Stimulated activated naive CD4-positive, alpha-beta T cell (primary cell): ENCODE results near the gene ABHD4.

Source experiments
- DNase-seq, 6 experiments: peaks; one replicate each; lab custom pipeline; 2025; lab: John Stamatoyannopoulos, UW

Gene ABHD4, protein sequence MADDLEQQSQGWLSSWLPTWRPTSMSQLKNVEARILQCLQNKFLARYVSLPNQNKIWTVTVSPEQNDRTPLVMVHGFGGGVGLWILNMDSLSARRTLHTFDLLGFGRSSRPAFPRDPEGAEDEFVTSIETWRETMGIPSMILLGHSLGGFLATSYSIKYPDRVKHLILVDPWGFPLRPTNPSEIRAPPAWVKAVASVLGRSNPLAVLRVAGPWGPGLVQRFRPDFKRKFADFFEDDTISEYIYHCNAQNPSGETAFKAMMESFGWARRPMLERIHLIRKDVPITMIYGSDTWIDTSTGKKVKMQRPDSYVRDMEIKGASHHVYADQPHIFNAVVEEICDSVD

DNA sequence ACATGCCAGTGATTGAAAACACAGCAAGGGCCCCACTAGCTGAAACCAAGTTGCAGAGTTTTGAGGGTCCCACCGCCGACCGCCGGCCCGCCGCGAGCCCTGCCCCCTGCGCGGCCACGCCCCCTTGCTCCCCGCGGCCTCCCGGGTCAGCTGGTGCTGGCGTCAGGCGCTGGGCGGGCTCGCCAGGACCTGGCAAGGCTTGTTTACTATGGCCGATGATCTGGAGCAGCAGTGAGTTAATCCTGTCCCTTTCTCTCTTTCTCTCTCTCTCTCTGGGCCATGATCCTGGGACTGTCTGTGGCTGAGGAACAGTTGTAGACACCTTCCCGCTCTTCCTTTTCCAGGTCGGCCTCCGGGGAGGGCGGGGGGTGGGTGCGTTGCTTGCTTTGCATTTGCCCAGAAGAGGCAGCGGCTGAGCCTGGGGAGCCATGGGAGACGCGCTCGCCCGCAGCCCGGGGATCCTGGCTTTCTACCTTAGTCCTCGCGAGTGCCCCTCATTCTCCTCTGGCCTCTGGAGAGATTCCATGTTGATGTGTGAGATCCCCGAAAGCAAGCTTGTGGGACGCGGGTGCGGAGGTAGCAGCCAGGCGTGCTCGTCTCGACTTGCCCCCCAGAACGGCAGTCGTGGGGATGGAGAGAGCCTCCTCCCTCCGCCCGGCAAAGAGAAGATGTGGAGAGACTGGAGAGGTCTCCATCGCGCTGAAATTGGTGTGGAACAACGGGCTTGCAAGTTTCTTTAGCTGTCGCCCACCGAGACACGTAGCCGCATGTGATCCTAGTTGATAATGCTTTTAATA, at the start of gene ABHD4:
ABHD4 (plus strand) TSS at position 202 of the 797 bp plus-strand sequence; CDS start at position 209, 7 bp downstream.
- DNase-seq = peak in 3 of 6 experiments; percentile 31 to 54 (median 50)

DNA sequence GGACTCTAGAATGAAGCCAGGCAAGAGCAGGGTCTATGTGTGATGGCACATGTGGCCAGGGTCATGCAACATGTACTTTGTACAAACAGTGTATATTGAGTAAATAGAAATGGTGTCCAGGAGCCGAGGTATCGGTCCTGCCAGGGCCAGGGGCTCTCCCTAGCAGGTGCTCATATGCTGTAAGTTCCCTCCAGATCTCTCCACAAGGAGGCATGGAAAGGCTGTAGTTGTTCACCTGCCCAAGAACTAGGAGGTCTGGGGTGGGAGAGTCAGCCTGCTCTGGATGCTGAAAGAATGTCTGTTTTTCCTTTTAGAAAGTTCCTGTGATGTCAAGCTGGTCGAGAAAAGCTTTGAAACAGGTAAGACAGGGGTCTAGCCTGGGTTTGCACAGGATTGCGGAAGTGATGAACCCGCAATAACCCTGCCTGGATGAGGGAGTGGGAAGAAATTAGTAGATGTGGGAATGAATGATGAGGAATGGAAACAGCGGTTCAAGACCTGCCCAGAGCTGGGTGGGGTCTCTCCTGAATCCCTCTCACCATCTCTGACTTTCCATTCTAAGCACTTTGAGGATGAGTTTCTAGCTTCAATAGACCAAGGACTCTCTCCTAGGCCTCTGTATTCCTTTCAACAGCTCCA, 48.7 kb upstream of the ABHD4 start:
- DNase-seq = no peak

DNA sequence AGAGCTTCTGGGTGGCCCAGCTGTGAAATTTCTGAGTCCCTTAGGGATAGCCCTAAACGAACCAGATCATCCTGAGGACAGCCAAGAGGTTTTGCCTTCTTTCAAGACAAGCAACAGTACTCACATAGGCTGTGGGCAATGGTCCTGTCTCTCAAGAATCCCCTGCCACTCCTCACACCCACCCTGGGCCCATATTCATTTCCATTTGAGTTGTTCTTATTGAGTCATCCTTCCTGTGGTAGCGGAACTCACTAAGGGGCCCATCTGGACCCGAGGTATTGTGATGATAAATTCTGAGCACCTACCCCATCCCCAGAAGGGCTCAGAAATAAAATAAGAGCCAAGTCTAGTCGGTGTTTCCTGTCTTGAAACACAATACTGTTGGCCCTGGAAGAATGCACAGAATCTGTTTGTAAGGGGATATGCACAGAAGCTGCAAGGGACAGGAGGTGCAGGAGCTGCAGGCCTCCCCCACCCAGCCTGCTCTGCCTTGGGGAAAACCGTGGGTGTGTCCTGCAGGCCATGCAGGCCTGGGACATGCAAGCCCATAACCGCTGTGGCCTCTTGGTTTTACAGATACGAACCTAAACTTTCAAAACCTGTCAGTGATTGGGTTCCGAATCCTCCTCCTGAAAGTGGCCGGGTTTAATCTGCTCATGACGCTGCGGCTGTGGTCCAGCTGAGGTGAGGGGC, 48.0 kb upstream of the ABHD4 start:
- peak; percentile 41 to 62 (median 52) for DNase-seq

DNA sequence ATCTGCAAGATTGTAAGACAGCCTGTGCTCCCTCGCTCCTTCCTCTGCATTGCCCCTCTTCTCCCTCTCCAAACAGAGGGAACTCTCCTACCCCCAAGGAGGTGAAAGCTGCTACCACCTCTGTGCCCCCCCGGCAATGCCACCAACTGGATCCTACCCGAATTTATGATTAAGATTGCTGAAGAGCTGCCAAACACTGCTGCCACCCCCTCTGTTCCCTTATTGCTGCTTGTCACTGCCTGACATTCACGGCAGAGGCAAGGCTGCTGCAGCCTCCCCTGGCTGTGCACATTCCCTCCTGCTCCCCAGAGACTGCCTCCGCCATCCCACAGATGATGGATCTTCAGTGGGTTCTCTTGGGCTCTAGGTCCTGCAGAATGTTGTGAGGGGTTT, 46.5 kb upstream of the ABHD4 start:
- DNase-seq = peak in 1 of 6 experiments; percentile 31

DNA sequence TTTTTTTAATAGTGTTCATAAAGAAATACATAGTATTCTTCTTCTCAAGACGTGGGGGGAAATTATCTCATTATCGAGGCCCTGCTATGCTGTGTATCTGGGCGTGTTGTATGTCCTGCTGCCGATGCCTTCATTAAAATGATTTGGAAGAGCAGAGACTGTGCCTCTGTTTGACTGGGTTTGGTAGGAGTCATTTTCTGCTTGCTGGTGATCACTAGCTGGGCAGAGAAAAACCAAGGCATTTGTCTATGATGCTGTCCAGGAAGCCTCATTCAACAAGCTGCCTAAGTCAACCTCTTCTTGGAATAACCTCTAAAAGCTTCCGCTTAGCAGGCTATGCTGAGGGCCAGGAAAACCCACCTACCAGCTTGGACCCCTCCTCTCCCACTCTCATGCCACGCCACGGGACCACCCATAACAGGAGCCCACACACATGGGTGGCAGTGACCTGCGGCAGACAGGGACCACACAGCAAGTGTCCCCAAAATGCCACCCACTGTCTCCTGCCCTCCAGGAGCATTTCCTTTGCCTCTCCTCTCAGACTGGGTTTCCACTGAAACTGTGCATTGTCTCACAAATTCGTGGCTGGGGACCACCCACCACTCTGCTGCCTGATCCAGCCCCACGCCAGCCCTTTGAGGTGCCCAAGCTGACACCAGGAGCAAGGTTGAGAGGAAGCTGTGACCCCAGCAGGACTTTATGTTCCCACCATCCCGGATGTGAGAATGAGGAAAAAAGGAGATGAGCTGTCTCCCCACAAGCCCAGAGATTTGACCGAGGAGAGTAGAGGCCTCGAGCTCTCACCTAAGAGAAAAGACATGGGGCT, 45.9 kb upstream of the ABHD4 start:
- no peak for DNase-seq

DNA sequence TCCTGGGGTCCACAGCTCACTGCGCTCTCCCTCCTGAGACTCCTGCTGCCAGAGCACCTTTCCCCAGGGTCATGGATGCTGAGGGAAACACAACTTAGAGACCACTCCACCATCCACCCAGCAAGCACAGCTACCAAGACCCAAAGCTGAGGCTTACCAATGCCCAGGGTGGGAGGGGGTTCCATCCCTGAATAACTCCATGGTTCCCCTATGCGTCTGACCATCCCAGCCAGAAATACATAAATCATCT, 45.3 kb upstream of the ABHD4 start:
- DNase-seq = no peak

DNA sequence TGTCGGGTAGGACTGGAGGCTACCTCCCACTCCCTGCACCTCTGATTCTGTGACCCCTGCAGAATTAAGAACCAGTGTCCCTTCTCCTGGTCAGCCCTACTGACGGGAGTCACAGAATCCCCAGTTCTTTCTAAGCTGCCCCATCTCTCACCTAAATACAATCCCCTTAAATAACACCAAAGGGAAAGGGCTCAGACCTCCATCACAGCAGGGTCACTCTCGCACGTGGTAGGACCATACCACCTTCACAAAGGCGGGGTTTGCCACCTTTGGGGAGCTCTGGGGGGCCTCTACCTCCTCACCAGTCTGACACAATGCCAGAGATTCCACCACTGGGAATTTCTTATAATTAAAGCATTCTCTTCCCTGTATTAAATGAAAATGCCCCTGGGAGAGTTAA, 44.7 kb upstream of the ABHD4 start:
- no peak for DNase-seq

DNA sequence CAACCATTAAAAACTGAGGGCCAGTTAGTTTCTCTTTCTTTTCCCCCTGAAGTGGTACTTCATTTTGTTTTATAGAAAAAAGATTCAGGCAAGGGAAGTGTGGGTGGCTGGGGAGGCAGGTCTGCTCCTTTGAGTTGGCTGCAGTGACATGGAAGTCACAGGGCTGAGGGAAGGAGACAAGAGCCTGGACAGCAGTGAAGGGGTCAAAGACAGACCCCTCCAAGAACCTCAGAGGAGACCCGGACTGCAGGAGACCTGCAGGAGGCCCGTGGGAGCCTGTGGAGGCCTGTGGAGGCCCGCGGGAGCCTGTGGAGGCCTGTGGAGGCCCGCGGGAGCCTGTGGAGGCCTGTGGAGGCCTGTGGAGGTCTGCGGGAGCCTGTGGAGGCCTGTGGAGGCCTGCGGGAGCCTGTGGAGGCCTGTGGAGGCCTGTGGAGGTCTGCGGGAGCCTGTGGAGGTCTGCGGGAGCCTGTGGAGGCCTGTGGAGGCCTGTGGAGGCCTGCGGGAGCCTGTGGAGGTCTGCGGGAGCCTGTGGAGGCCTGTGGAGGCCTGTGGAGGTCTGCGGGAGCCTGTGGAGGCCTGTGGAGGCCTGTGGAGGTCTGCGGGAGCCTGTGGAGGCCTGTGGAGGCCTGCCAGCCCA, 44.1 kb upstream of the ABHD4 start:
- peak in 1 of 6 experiments; percentile 53 for DNase-seq

DNA sequence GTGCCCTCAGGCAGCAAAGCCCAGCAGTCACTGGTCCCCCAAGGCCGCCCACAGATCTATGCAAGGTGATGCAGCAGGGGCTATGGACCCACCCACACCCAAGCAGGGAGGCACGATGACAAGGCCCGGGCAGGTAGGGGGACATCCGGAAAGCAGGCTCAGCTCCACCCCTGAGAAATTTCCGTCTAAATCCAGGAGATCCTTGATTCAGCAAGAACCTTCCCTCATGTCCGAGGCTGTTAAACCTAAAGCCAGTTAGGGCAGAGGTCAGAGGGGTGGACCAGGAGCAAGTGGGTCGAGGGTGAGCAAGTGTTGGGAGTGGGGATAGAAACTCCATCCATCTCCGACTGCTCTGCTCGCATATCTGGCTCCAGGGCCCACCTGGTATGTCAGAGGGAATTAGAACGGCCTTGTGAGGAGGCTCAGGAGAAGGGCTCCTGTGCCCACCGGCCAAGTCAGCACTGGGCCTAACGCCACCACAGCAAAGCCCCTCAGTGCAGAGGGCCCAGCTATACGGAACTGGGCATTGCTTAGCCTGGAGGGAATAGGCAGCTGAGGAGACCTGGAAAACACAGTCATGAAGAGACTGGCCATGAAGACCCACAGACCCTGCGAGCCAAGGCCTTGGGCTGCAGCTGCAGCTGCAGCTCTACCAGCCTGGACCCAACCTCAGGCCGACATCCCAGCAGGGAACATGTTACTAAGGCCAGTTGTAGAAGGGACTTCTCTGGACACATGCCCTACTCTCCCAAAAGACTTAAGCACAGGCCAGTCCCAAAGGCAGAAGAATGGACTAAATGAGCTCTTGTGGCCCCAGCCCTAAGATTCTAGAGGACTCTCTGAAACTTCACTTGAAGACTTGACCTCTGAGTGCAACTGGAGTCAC, 43.4 kb upstream of the ABHD4 start:
- DNase-seq = no peak

DNA sequence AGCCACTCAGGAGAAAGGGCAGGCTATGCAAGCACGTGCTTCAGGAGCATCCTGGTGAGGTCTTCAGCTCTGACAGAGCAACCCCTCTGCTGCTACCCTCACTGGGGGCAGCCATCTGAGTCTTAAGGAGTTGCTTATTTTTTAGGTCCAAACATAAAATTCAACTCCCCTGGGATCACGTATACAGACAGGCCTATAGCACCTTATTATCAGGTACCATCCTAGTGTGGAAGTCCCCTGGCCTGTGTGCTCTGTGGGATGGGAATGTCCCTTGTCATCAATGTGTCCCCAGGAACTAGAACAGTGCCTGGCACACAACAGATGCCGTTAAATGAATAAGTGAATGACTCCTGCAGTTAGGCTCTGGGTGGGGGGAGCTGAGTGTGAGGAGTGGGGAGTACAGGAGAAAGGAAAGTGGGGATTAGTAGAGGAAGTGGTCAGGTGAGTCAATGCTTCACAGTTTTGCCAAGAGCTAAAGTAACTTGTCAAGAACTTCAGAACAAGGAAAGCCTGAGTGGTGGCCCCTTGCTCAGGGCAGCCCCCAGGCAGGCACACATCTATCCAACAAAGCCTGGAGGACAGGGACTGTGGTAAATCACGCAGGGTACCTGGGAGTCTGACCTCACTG, 42.6 kb upstream of the ABHD4 start:
- peak in 3 of 6 experiments; percentile 37 to 52 (median 51) for DNase-seq

DNA sequence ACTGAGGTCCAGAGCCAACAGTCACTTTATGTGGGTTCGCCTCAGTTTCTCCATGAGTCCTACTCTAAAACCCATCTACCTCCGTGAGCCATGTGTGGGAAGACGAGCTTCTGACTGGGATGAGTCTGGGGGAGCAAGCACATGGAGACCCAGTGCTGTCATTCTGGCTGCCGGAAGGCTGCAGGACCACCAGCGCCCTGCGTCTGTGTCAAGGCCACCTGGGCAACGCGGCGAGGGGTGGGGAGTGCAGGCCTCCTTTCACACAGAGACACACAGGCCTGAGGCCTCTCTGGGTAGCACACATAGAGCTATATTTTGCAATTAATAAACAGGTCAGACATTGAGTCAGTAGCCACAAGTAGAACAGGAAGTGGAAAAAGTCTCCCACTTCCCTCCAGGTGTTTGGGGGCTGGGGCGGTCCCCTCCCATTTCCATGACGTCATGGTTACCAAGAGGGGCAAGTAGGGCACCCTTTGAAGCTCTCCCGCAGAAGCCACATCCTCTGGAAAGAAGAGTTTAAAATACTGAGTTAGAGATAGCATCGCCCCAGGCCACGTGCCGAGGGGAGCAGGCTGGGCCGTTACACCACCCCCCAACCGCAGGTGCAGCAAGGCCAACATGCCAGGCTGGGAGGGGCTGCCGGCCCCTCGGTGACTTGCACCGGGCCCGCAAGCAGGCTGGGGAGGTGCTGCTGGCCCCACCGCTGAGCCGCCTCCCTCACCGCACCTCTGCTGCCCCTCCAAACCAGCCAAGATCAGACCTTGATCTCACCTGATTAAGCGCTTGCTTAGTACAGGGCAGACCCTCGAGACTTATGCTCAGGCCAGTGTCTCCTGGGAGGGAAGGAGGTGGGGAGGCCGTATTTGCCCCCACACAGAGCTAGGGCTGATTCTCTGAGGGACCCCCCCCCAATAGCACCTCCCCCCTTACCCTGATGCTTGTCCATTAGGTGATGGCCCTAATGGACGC, 41.8 kb upstream of the ABHD4 start:
- DNase-seq = peak; percentile 89 to 99 (median 98)

DNA sequence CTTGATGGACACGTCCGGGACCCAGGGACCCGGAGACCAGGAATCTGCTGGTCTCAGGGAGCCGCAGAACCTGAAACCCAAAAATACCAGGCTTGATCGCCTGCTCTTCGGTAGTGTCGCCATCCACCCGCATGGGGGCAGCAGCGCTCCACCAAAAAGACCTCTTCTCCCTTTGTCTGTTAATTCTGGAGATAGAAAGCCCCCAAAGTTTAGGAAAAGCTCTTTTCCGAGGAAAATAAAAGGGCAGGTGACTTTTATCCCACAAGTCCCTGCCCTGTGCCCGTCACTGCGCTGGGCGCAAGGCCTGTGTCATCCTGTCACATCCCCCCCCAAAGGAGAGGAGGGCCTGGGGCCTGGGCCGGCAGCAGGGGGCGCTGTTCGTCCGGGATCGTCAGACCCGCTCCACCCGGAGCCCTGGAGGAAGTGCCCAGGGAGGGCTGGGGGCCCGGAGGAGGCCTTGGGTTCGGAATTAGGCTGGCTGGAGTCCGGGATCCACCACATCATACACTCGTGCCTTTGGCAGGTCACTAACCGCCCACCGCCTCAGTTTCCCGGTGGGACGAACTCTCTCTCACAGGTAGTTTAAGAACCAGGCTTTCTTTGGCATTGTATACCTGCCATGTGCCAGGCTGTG, 41.0 kb upstream of the ABHD4 start:
- peak; percentile 85 to 99 (median 94) for DNase-seq

DNA sequence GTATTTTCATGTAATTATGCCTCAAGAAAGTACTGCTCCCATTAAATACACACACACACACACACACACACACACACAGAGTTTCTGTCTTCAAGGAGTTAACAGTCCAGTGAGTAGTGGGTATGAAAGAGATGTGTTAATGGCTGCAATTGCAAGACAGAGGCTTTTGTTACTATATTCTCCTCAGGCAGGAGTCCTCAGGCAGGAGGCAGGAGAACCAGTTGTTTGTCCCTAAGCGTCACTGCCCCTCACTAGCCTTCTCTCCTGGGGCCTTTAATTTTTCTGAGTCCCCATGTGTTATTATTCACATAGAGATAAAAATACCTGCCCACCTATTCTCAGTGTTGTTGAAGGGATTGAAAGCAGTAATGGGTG, 40.3 kb upstream of the ABHD4 start:
- no peak for DNase-seq

DNA sequence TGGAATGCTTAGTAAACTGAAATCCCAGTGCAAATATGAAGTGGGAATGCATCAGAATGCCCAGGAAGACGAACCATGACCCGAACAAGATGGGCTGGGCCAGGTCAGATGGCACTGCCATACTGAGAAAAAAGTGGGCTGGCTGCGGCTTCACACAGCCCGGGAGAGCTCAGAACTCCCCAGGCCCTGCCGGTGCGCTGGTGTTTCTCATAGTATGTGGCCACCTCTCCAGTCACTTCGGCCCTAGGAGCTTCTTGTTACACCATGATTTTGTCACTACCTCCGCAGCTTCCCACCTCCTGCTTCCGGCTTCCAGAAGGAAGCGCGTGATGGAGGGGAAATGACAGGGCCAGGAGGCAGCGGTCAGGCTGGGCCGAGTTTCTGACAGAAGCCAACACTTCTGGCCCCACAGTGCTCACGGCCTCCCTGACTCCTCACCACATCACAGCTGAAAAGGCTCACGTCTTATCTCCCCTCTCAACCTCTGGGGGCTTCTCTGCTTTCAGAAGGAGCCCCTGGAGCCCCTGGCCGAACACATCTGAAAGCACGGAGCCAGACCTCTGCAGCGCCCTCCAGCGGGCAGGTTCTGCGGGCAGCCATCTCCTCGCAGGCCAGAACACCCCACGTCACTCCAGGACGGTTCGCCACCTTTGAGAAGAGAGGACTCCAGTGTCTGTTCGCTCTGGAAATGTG, 39.7 kb upstream of the ABHD4 start:
- DNase-seq = no peak

DNA sequence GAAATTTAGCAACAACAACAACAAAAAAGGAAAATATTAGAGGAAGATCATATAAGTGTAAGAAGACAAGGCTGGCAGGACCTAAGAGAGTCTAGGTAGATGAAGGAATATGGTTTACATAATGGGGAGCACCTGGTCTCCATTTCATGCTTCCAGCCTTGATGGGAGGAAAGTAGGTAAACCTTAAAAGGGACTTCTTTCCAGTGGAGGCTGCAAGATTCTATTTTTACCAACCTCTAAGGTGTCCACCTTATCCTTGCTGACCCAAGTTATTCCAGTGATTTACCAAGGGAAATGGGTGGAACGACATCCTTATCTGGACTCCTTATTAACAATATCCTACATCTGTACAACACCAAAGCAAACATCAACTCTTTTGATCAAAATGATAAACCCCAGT, 39.1 kb upstream of the ABHD4 start:
- DNase-seq = no peak

DNA sequence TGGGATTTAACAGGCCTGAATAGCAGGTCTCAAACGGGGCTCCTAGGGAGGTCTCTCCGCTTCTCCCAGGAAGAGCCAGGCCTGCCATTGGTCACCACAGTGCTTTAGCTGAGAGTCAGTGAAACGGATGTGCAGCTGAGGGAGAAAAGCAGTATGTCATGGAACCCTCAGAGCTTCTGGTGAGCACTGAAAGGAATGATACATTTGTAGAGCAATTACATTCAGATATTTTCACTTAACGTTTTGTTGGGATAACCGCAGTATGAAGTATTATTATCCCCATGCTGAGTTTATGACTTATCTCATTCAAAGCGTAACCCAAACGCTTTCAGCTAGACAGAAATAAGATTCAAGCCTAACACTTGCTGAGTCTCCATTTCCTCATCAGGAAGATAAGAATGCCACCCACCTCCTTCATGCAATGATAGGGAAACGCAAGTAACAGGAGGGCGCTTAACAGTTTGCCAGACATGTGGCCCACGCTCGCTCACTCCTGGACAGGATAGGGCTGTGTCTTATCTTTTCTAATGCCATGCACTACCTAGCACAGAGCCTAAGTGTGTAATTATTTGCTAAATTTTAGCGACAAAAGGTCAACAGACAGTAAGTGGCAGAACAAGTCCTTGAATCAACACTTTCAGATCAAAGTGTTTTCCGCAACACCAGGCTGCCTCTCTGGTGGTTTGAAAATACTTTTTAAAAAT, 37.3 kb upstream of the ABHD4 start:
- no peak for DNase-seq

DNA sequence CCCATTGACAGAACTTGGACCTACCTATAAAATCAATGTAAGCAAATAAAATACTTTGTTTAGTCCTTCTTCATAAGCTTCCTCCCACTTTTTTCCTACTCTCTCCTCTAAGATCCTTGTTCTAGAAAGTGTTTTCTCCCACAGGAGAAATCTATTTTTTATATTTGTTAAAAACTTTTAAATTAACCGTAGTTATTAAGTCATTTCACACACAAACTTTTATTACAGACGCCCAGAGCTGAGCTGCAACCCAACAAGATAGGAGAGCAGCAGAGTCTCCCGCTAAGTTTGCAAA, 36.8 kb upstream of the ABHD4 start:
- DNase-seq = no peak
